ENCODE measurements around the gene ADAMTS2. TPM values are rescaled to one million over a fixed set of nuclear protein-coding genes. Genes with fewer than 3 reads are reported as not detected.

The ADAMTS2 gene
- polyA plus RNA-seq, 12 donors: 17.2 to 61.8 (median 31.0) TPM; not detected in 1

- DNase-seq: no peak
Measured at GRCh38 chr5:179165421-179166170, 179.7 kb downstream of the ADAMTS2 start.

DNA sequence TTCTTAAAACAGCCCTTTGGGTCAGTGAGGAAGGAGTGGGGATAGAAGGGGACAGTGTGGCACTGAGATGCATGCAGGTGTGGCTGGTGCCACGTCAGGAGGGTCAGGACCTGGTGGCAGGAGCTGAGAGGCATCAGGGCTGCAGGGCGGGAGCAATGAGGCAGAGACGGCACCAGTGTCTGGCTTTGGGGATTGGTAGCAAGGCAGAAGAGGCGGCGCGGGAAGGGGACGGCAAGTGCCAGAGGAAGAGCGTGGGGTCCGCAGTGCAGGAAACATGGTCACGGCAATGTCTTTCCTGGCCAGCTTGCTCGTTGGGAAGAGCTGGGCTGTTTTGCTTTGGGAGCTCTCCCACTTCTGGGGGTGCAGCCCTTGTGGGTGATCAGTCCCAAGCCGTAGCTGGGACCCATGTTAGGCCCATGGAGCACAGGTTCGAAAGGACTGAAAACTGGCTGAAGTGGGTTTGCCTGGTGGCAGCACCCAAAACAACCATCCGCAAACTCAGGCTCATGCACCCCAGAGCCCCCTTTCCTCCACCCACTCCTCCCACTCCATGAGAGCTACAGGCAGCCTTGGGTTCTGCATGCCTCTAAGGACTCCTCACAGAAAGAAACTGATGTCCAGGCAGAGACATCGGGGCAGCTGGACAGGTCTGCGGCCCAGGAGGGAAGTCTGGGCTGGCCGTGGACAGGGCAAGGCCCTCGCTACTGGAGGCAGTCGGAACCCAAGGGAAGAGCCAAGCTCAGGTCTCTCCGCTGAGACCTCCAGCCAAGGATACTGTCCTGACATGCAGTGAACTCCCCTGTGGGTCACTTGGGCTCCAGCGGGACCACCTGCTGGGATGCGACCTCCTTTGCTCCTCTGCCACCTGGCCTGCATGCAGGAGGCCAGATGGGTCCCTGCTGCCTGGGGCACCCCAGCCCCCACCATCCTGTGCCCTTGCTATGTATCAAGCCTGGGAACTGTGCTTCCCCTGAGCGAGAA, 180.6 kb downstream of the ADAMTS2 start:
- no peak for DNase-seq

GRCh38 chr5:179163236-179164155, 181.8 kb downstream of the ADAMTS2 start:
- no peak for DNase-seq

DNA sequence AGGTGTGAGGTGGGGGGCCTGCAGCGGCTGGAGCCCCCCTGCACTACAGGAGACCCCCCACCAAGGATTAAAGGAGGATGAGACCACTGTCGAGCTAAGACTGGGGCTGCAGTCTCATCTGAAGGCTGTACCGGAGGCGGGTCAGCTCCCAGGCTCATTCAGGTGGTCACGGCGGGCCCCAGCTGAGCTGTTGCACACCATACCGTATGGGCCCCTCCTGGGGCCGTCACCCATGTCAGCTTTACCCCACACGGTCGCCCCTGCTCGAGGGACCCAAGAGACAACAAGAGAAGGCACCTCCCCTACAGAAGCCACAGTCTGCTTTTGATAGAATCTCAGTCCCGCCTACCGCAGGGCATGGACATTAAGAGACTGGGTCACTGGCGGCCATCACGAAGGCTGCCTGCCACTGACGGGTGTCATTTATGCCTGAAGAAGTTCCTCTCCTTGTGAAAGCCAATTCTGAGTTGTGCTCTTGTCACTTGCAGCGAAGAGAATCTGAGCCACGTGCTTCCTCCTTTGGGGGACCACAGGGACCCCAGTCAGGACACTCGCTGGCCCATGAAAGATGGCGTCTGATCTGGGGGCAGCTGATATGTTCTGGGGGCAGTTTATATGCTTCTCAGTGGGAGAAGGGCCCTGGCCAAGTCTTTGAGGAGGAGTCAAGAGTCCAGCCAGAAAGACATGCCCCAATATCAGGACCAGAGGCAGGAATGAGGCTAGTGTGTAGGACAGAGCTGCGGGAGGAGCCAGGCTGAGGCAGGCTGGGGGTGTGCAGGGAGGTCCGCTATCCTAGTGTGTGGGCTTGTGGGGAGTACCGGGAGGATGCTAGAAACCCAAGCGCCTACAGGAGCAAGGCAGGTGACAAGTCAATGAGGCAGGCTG, 182.7 kb downstream of the ADAMTS2 start:
- no peak for DNase-seq

DNA sequence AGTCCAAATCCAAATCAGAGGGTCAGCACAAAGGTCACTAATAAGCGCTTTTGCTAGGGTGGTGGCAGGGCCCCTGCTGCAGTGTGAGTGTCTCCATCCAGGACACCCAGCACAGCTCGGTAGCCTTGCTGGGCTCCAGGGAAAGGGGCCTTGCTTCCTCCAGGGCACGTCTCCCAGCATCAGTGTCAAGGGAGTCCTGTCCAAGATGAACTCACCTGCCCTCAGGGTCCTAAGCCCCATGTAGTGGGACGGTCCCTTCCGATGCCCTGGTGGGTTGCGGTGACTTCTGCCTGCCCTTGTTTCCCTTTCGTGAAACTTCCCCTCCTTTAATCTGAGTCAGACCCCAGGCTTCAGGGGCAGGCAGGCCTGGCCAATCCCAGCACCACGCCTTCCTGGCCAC, 183.4 kb downstream of the ADAMTS2 start:
- no peak for DNase-seq

DNA sequence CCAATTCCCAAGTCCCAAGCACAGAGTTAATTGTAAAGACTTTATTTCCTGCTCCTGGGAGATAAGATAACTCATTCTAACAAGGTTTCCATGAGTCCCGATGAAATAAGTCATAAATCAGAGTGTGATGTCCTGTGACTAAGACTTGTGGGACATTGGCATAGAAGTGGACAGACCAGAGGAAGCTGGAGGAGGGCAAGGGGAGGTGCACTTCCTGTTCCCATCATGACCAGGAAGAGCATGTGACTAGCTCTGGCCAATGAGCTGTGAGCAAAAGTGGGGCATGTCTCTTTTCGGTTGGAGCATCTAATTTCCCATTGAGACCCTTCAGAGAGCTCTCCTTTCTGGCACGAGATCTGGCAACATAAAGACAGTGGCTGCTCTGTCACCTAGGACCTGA, 184.7 kb downstream of the ADAMTS2 start:
- DNase-seq: no peak

- DNase-seq: no peak
Measured at GRCh38 chr5:179158556-179158955, 186.7 kb downstream of the ADAMTS2 start.

DNA sequence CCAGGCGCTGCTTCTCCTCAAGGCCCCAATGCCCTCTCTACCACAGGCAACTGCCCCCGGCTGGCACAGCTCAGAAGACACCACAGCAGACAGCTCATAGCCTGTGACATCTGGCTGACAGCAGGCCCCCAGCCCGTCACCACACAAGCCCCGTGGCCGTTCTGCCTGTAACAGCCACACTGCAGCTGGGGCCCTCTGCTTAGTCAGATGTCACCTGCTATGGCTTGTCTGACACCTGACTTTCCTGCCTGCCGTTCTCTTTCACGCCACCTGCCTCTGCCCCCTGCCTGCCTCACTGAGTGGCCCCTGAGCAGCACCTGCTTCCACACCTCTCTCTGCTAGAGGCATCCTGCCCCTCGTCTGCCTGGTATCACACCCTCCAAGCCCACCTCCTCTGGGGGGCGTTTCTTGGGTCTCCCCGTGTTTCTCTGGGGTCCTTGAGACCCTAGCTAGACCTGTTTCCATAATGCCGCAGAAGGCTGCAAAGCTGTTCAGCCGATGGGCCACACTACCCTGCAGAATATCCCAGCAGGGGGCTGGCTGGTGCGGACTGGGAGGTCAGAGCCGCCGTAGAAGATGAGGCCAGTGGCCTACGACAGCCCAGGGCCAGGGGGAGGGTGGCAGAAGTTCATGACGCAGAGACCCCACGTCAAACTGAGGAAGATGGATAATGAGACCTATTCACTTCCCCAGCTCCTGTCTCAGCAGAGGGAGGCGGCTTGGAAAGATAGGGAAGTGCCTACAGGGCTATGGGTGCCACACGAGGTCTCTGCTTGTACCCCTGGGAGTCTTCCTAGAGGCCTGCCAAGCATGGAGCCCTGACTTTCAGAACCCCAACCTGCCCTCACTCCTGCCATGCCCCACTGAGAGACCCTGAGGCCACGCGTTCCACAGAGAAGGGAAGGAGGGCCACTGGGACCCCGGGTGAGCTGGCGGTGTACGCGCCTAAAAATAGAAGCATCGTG, 190.0 kb downstream of the ADAMTS2 start:
- no peak for DNase-seq

DNA sequence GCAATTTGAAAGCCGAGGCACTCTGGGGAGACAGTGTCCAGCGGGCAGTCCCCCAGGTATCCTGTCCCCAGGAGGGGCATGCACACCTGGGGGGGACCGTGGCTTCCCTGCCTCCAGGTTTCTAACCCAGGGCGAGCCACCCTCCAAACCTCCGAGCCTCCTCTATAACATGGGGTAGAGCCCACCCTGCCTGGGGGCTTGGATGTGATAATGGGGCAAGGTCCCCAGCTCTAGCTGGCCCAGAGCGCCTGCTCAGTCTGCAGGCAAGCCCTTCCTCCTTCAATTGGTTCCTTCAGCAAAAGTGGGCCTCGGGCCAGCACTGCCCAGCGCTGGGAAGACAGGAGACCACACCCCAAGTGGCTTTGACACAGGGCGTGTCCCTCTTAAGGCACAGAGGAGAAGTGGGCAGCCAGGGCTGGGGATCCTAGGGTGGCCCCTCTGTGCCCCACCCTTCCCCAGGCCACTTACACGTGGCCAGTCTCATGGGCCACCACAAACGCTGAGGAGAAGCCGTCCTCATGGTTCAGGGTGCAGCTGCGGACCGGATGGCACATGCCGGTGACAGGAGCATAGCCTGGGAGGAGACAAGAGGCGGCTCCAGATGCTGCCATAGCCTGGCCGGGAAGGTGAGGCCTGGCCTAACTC, 190.8 kb downstream of the ADAMTS2 start:
- no peak for DNase-seq

DNA sequence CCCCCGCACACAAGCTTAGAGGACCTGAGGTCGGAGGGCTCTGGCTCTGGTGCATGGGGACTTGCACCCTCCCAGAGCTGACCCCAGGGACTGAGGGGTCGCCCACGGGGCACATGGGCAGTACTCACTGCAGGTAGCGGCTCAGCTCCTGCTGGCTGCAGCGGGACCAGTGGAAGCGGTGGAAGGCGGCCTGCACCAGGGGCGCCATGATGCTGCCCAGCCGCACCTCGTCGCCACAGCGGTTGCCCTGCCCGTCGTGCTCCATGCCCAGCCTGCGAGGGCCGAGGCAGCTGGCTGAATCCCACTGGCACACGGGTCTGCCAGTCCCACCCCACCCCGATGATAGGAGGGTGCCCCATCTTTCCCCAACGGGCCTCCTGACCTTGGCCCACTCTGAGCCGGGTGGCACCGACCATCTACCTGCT, 191.3 kb downstream of the ADAMTS2 start:
- no peak for DNase-seq

GRCh38 chr5:179153341-179153901, 191.8 kb downstream of the ADAMTS2 start:
- DNase-seq: no peak

DNA sequence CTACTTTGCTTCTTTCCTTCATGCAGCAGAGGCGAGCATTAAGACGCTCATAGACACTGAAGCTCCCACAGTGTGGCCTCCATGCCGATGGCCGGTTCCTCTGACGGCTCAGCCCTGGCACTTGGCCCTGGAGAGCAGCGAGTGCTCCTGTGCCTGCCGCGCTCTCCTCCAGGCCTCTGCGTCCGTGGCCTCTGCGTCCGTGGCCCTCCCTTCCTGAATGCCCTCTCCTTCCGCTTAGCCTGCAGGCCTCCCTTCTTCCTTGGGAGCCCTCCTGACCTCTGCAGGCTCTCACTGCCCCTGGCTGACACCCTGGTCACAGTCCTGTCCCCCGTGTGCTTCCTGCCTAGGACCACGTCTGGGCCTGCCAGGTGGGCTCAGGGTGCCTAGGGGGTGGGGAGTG, 192.3 kb downstream of the ADAMTS2 start:
- no peak for DNase-seq

DNA sequence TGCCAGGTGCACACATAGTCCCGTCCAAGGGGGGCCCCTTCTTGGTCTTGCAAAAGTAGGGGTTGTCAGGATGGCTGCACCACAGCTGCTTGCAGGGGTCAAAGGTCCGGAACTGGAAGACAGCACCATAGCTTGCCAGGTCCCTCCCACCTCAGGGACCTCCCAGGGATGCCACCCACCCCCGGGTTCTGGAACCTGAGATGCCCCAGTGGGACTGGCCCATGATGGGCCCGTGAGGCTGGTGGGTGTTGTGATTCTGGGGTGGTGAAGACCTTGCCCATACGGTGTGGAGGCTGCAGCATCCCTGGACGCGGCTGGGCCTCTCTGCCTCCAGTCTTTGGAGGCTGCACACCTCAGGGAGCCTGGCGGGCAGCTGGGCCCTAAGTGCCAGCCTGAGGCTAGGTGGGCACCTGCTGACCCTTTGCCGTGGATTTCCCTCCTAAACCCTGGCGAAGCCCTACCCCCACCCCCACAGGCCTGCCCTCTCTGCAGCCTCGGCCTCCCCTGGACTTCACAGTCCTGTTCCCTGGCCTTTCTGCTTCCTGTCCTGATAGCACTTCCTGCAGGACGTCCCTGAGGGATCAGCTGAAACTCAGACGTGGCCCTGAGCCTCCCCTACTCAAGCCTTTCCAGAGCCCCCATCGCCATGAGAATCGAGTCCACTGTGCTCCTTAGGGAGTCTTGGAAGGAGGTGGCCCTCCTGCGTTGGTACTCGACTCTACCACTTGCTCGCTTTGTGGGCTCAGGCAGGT, 192.9 kb downstream of the ADAMTS2 start:
- no peak for DNase-seq

GRCh38 chr5:179151286-179152118, 193.8 kb downstream of the ADAMTS2 start:
- DNase-seq: no peak

- no peak for DNase-seq
Measured at GRCh38 chr5:179150011-179150410, 195.2 kb downstream of the ADAMTS2 start.

DNA sequence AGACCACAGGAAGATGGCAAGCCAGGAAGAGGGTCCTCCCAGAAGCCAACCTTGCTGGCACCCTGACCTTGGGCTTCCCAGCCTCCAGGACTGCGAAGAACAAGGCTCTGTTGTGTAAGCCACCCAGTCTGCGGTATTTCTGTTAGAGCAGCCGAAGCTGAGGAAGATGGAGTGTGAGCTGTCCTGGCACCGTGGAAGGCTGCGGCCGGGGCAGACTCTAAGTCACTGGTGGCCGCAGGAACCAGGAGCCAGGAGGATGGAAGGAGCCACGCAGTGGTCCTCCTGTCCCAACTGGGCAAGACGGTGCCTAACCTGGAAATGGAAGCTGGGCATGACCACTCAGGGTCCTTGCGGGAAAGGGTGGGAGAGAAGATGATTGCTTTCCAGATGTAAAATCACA, 196.0 kb downstream of the ADAMTS2 start:
- DNase-seq: no peak

DNA sequence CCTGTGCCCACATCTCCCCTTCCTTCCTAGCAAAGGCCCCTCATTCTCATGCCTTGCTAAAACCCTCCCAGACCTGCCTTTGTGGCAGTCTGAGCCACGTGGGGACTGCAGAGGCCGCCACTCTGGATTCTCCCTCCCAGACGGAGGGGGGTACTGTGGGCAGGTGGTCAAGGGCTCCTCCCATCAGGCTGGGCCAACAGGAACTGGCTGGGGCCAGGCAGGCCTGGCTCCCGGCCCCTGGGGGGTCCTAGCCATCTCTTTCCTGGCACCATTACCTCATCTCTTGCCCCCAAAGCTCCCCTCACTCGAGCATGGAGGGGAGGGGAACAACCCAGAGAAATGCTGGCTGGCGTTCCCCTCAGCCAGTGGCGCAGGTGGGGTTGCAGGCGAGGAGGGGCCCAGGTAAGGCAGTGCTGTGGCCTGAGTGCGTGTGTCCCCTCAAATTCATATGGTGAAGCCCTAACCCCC, 196.5 kb downstream of the ADAMTS2 start:
- no peak for DNase-seq
